ENCODE data around the gene PLEKHN1.

The PLEKHN1 gene

DNA sequence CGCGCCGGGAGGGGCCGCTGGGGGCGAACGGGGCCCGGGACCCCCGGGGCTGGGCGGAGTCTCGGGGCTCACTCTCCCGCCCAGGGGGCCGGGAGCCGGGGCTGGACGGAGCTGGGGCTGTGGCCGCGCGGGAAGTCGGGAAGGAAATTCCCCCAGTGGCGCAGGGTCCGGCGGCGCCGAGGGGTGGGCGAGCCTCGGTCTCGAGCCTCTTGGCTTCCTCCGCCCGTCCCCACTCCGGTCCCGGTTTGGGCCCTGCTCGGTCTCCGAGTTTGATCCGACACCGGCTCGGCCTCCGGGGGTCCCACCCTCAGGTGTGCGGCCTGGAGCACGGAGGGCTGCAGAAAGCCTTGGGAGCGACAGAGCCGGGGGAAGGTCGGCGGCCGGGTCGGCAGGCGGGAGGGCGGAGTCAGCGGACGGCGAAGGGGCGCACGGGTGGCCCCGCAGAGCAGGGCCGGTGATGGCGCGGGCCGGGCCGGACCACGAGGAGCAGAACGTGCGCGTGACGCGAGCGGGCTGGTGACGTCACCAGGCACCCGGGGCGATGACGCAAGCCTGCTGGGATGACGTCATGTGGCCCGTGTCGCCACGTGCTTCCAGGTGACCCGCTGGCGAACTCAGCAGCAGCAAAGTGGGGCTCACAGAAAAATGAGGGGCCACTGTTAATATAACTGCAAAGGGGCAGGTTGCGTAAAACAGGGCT lies 34.2 kb downstream of the PLEKHN1 start:
- no peaks in the 10 kb centered on the region for H3K9me3 ChIP-seq (ENCODE audit: low read depth, low read length)
- H3K36me3 ChIP-seq (ENCODE audit: insufficient read depth, low read length): no peaks in the 10 kb centered on the region
- H3K27ac ChIP-seq: peak overlapping the region; percentile 98
- no peak for DNase-seq (ENCODE audit: low read depth, low spot score)
- peak overlapping the region; percentile 98 for H3K4me3 ChIP-seq
- TF ChIP-seq FOXP2 (optimal IDR thresholded peaks at IDR 0.05; ENCODE audit: control extremely low read depth, extremely low read length, insufficient read depth) (no peak), EZH2 (IDR thresholded peaks at IDR 0.05) (no peak), POLR2AphosphoS5 (IDR thresholded peaks at IDR 0.05; ENCODE audit: borderline replicate concordance, low read depth, low read length) (no peak; the same call in 1 of the 2 replicates)
- H3K9ac ChIP-seq (ENCODE audit: insufficient read length): peak overlapping the region; percentile 99

DNA sequence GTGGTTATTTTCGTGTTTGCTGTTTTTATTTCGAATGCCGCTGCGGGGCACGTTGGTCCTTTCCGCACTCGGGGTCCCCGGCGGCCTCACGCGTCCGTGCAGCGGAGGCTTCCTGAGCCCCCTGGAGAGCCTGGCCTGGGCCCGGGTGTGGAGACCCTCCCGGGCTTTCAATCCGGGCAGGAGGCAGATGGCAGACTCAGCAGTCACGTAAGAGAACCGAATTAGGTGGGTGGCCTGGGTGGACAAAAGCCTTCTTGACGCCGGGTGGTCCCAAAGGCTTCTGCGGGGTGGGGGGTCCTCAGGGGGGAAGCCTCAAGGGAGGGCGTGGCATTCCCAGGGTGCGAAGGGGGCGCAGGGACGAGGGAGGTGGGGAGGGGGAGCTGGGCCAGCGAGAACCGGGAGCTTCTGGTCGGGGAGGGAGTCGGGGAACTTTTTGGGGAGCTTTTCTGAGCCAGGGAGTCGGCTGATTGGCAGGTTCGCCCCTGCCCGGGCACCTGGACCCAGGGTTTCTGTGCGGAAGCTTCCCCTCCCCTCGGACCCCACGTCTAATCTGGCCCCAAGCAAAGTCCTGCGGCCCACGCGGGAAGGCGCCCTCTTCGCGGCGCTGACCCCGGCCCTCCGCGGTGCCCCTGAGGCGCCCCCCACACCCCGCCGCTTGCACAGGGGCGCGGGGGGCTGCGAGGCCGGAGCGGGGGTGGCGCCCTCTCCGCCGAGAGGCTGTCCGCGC lies 34.9 kb downstream of the PLEKHN1 start:
- H3K9me3 ChIP-seq (ENCODE audit: low read depth, low read length): no peaks in the 10 kb centered on the region
- H3K27ac ChIP-seq: peak overlapping the region; percentile 98
- peak overlapping the region; percentile 98 for H3K4me3 ChIP-seq
- no peak for DNase-seq (ENCODE audit: low read depth, low spot score)
- TF ChIP-seq EZH2 (IDR thresholded peaks at IDR 0.05): no peak
- TF ChIP-seq POLR2AphosphoS5 (IDR thresholded peaks at IDR 0.05; ENCODE audit: borderline replicate concordance, low read depth, low read length): no peak
- no peak for TF ChIP-seq FOXP2 (optimal IDR thresholded peaks at IDR 0.05; ENCODE audit: control extremely low read depth, extremely low read length, insufficient read depth)
- no peaks in the 10 kb centered on the region for H3K36me3 ChIP-seq (ENCODE audit: insufficient read depth, low read length)
- peak overlapping the region; percentile 99 for H3K9ac ChIP-seq (ENCODE audit: insufficient read length)

DNA sequence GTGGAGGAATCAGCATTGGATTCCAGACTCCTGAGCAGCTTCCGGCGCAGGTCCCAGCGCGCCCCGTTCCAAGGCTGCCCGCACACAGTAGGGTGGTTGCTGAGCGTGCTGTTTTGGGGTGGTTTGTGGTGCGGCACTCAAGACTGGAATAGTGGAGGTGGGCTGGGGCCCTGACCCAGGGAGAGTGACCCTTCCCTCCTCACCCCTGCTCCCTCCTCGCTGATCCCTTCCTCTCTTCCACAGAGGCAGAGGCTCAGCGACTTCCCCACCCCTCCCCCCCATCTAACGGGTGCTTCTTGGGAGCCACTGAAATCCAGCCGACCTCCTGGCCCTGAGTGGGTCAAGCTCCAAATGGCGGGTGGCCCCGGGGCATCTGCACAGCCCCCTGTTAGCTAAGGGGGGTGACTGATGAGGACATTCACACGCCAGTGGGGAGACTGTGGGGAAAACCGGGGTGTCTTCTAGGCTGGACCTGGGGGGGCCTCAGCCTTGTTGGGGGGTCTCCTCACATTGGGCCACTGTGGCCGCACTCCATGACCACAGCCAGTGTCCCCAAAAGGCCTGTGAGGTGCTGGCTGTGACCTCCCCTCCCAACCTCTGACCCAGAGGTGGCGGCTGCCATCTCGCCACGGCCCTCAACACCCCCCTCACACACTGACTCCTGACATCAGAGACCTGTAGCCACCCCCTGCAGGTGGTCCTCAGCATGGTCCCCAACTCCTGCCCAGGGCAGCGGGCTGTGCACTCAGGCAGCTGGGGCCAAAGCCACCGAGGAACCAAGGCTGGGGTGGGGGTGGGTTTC lies 37.5 kb downstream of the PLEKHN1 start:
- no peak overlapping the region for H3K4me3 ChIP-seq
- no peak for TF ChIP-seq FOXP2 (optimal IDR thresholded peaks at IDR 0.05; ENCODE audit: control extremely low read depth, extremely low read length, insufficient read depth)
- TF ChIP-seq EZH2 (IDR thresholded peaks at IDR 0.05): no peak
- no peak for TF ChIP-seq POLR2AphosphoS5 (IDR thresholded peaks at IDR 0.05; ENCODE audit: borderline replicate concordance, low read depth, low read length)
- no peak for DNase-seq (ENCODE audit: low read depth, low spot score)
- H3K36me3 ChIP-seq (ENCODE audit: insufficient read depth, low read length): no peaks in the 10 kb centered on the region
- H3K9ac ChIP-seq (ENCODE audit: insufficient read length): no peak overlapping the region
- H3K9me3 ChIP-seq (ENCODE audit: low read depth, low read length): no peaks in the 10 kb centered on the region
- H3K27ac ChIP-seq: no peak overlapping the region

DNA sequence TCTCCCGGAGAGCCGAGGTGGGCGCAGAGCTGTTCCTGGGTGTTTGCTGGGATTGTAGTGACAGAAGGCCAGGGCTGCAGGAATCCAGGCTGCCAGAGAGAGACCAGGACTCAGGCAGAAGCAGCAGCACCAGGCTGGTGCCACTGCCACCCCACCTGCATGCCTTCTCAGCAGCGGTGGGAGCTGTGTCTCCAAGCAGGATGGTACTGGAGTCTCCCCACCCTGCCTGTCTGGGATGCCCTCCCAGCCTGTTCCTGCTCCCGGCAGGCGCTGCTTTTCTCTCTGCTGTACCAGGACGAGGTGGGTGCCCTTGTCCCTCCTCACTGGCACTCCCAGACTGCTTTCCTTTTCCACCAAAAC lies 38.1 kb downstream of the PLEKHN1 start:
- no peak overlapping the region for H3K27ac ChIP-seq
- no peaks in the 10 kb centered on the region for H3K36me3 ChIP-seq (ENCODE audit: insufficient read depth, low read length)
- DNase-seq (ENCODE audit: low read depth, low spot score): no peak

DNA sequence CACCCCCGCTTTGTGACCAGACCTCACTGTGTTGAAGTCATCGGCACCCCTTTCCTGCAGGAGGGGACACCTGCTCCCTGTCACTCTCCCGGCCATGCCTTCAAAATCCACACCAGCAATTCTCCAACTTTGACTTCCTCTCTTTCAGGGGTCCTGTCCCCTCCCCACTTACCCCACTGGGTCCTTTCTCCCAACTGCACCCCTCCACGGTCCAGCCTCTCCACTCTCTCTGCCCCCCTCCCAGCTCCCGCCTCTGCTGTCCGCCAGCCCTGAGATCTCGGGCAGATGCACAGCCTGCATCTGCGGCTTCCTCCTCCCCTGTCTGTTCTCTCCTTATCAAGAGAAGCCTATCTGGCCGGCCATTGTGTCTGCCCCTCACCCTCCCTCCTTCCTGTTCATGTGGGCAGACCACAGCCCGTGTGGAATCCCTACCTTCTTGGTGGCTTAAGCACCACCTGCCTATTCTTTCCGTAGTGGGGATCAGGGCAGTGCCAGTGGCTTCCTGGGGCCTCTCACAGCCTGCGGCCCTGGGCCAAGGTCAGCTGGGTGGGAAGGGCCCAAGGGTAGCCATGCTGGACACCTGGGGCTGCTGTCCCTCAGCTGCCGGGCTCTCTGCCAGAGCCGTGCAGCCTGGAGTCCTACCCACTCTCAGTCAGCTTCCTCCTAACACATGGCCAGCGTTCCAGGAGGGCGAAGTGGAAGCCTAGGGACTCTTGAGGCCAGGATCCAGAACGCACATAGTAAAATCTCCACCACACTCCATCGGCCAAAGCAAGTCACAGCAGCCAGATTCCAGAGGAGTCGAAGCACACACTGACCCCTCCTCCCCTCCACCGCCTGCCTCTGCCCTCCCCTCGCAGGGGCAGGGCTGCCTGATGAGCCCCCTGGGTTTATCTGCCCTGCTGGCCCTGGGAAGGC lies 38.8 kb downstream of the PLEKHN1 start:
- no peak overlapping the region for H3K9ac ChIP-seq (ENCODE audit: insufficient read length)
- DNase-seq (ENCODE audit: low read depth, low spot score): no peak

More for the DNA sequence above, 38.1 kb downstream of the PLEKHN1 start:
- TF ChIP-seq POLR2AphosphoS5 (IDR thresholded peaks at IDR 0.05; ENCODE audit: borderline replicate concordance, low read depth, low read length): no peak
- TF ChIP-seq FOXP2 (optimal IDR thresholded peaks at IDR 0.05; ENCODE audit: control extremely low read depth, extremely low read length, insufficient read depth): no peak
- TF ChIP-seq EZH2 (IDR thresholded peaks at IDR 0.05): no peak
- H3K9me3 ChIP-seq (ENCODE audit: low read depth, low read length): no peaks in the 10 kb centered on the region
- no peak overlapping the region for H3K4me3 ChIP-seq
- H3K9ac ChIP-seq (ENCODE audit: insufficient read length): no peak overlapping the region

DNA sequence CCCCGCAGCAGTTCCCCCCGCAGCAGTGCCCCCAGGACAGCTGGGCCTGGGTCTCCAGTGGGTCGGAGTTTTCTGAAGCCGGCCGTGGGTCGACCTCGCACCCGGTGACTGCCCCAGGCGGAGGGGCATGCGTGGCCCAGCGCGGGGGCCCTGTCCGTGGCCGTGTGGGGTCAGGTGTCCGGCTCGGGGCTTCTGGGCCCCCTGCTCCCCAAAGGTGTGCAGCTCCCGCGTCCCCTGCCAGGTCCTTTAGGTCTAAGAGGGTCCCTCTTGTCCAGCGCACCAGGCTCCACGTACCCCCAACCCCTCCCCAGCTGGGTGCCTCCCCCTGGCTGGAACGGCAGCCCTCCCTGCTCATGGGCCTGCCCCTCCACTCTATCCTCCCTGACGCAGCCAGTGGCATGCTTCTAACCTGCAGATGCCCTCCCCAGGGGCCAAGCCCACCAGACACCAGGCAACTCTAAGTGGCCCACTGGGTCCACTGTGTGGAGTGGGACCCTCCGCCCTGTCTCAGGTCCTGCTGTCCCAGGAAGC lies 39.6 kb downstream of the PLEKHN1 start:
- no peaks in the 10 kb centered on the region for H3K36me3 ChIP-seq (ENCODE audit: insufficient read depth, low read length)
- TF ChIP-seq EZH2 (IDR thresholded peaks at IDR 0.05) (no peak), FOXP2 (optimal IDR thresholded peaks at IDR 0.05; ENCODE audit: control extremely low read depth, extremely low read length, insufficient read depth) (no peak), POLR2AphosphoS5 (IDR thresholded peaks at IDR 0.05; ENCODE audit: borderline replicate concordance, low read depth, low read length) (no peak)
- no peak overlapping the region for H3K4me3 ChIP-seq
- no peak overlapping the region for H3K27ac ChIP-seq
- DNase-seq (ENCODE audit: low read depth, low spot score): no peak
- H3K9me3 ChIP-seq (ENCODE audit: low read depth, low read length): no peaks in the 10 kb centered on the region
- no peak overlapping the region for H3K9ac ChIP-seq (ENCODE audit: insufficient read length)

More for the DNA sequence above, 38.8 kb downstream of the PLEKHN1 start:
- H3K27ac ChIP-seq: no peak overlapping the region
- TF ChIP-seq FOXP2 (optimal IDR thresholded peaks at IDR 0.05; ENCODE audit: control extremely low read depth, extremely low read length, insufficient read depth): no peak
- TF ChIP-seq EZH2 (IDR thresholded peaks at IDR 0.05): no peak
- TF ChIP-seq POLR2AphosphoS5 (IDR thresholded peaks at IDR 0.05; ENCODE audit: borderline replicate concordance, low read depth, low read length): no peak
- H3K9me3 ChIP-seq (ENCODE audit: low read depth, low read length): no peaks in the 10 kb centered on the region
- H3K36me3 ChIP-seq (ENCODE audit: insufficient read depth, low read length): no peaks in the 10 kb centered on the region
- H3K4me3 ChIP-seq: no peak overlapping the region

Data from SK-N-MC (cell line).